ENCODE data around the gene PADI3.

DNA sequence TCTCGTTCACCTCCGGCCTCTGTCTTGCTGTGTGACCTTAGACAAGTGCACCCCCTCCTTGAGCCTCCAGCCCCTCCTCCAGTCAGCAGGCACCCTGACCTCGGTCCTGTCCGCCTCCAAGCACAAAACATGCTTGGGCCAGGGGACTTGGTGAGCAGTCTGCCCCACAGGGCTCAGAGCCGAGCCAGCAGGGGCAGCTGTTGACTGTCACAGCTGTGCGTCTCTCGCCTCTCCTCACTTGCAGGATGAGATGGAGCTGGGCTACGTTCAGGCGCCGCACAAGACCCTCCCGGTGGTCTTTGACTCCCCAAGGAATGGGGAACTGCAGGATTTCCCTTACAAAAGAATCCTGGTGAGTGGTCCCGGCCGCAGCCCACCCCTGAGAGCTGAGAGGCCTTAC is 24.2 kb downstream of the PADI3 start:
- TF ChIP-seq, protein P1, sequence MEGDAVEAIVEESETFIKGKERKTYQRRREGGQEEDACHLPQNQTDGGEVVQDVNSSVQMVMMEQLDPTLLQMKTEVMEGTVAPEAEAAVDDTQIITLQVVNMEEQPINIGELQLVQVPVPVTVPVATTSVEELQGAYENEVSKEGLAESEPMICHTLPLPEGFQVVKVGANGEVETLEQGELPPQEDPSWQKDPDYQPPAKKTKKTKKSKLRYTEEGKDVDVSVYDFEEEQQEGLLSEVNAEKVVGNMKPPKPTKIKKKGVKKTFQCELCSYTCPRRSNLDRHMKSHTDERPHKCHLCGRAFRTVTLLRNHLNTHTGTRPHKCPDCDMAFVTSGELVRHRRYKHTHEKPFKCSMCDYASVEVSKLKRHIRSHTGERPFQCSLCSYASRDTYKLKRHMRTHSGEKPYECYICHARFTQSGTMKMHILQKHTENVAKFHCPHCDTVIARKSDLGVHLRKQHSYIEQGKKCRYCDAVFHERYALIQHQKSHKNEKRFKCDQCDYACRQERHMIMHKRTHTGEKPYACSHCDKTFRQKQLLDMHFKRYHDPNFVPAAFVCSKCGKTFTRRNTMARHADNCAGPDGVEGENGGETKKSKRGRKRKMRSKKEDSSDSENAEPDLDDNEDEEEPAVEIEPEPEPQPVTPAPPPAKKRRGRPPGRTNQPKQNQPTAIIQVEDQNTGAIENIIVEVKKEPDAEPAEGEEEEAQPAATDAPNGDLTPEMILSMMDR (IDR thresholded peaks at IDR 0.05; ENCODE audit: low read depth, low read length), result no peak
- no peak for TF ChIP-seq POLR2A (IDR thresholded peaks at IDR 0.05; ENCODE audit: extremely low read depth, insufficient read length)
